Placental pericyte (primary cell): Measurements from ENCODE around the gene ZNF430. TPM values are rescaled to one million over a fixed set of nuclear protein-coding genes. Genes with fewer than 3 reads are reported as not detected.

Experiments
- small RNA-seq: library from RNA; depleted of rRNA; stranded (forward); fragments of <200 nt; gene quantifications from one replicate; pipeline ENCODE3, GENCODE V24; 2012; ENCODE audit warnings: low replicate concordance
- total RNA-seq: library from RNA; depleted of rRNA; stranded (reverse); fragments of >200 nt; gene quantifications from 2 replicates; pipeline ENCODE4 v1.2.3, GENCODE V29; 2012

ZNF430 gene
- 3.1 and 11.7 TPM in 2 replicates for total RNA-seq

GRCh38 chr19:21020298-21021227 lies at the start of gene ZNF430:
Gene ZNF430, plus strand, starts transcription at chr19:21020657. Its CDS starts 144 bp downstream, at chr19:21020801.

GRCh38 chr19:21082011-21082975 lies 61.8 kb downstream of the ZNF430 start, which contains the start of gene ZNF714:
Gene ZNF714, plus strand, starts transcription at chr19:21082203. Its CDS starts 16,066 bp downstream, at chr19:21098269.

Small RNAs within 50 kb of the gene (small RNA-seq; reads per million reads assigned to genes)
- gene AC008739.3 = not detected

Other genes with a start within 250 kb of the ZNF430 start
- 0.66 and 3.3 TPM in 2 replicates for gene ZNF66, start 244.4 kb upstream of the ZNF430 start, total RNA-seq
- 1.3 and 13.5 TPM in 2 replicates for gene ZNF85, start 97.4 kb upstream of the ZNF430 start, total RNA-seq
- 1.5 and 7.3 TPM in 2 replicates for gene ZNF714, start 61.5 kb downstream of the ZNF430 start, total RNA-seq
- 2.4 and 5.2 TPM in 2 replicates for gene ZNF431, start 121.4 kb downstream of the ZNF430 start, total RNA-seq